Inflammatory macrophage treated with lipopolysaccharide for 1 hour (primary cell): ENCODE data around the gene ARHGEF19.
"Not testable (repeated sequence)": the region's sequence is repeated elsewhere in the genome, so short reads cannot be mapped to it uniquely, and the experiment has no call there.

ENCODE experiments used
- DNase-seq, 2 donors: peaks; one replicate each; pipeline ENCODE4 v3.0.0-alpha.2; 2020 to 2022

The ARHGEF19 gene

GRCh38 chr1:16218674-16219071, 6.2 kb upstream of the ARHGEF19 start:
- DNase-seq, result no peak

GRCh38 chr1:16218014-16218673, 5.7 kb upstream of the ARHGEF19 start:
- no peak for DNase-seq

- peak; percentile 93 to 98 for DNase-seq
These were observed 4.8 kb upstream of the ARHGEF19 start for GRCh38 chr1:16217061-16217785.

GRCh38 chr1:16215882-16216753, 3.7 kb upstream of the ARHGEF19 start:
- peak; percentile 64 to 82 for DNase-seq

- DNase-seq, result not testable (repeated sequence)
These were observed 2.8 kb upstream of the ARHGEF19 start for GRCh38 chr1:16215240-16215639.

GRCh38 chr1:16213544-16213943, 1.1 kb upstream of the ARHGEF19 start:
- DNase-seq, result not testable (repeated sequence)

- DNase-seq, result no peak
These were observed 561 bp upstream of the ARHGEF19 start for GRCh38 chr1:16213013-16213412.

- no peak for DNase-seq
These were observed 628 bp downstream of the ARHGEF19 start for GRCh38 chr1:16211824-16212223.

GRCh38 chr1:16210581-16210980, 1.9 kb downstream of the ARHGEF19 start:
- DNase-seq, result no peak

GRCh38 chr1:16209847-16210407, 2.5 kb downstream of the ARHGEF19 start:
- no peak for DNase-seq

GRCh38 chr1:16209132-16209846, 3.2 kb downstream of the ARHGEF19 start:
- no peak for DNase-seq

GRCh38 chr1:16208270-16208987, 4.0 kb downstream of the ARHGEF19 start:
- no peak for DNase-seq

GRCh38 chr1:16207318-16208269, 4.9 kb downstream of the ARHGEF19 start:
- no peak for DNase-seq

GRCh38 chr1:16206547-16207317, 5.7 kb downstream of the ARHGEF19 start:
- peak; percentile 93 to 97 for DNase-seq

- no peak for DNase-seq
These were observed 6.4 kb downstream of the ARHGEF19 start for GRCh38 chr1:16205891-16206546.

- DNase-seq, result no peak
These were observed 7.1 kb downstream of the ARHGEF19 start for GRCh38 chr1:16205334-16205671.

- no peak for DNase-seq
These were observed 7.7 kb downstream of the ARHGEF19 start for GRCh38 chr1:16204634-16205333.

- DNase-seq, result no peak
These were observed 8.2 kb downstream of the ARHGEF19 start for GRCh38 chr1:16204216-16204615.

GRCh38 chr1:16203550-16203949, 8.9 kb downstream of the ARHGEF19 start:
- no peak for DNase-seq
